ENCODE measurements around the gene RBM17. TPM values are rescaled to one million over a fixed set of nuclear protein-coding genes. Genes with fewer than 3 reads are reported as not detected.
A peak's percentile ranks its signal among the peaks of the same experiment; 100 is the strongest.

The RBM17 gene
- total RNA-seq, 1 experiment from 2014 or later, result 160 TPM

- TF ChIP-seq ZNF425 (CRISPR knock-in tag; conservative IDR thresholded peaks at IDR 0.05) (no peak), NR3C1 (CRISPR knock-in tag; conservative IDR thresholded peaks at IDR 0.05; ENCODE audit: low read depth) (no peak), KAT7 (CRISPR knock-in tag; IDR thresholded peaks at IDR 0.05; ENCODE audit: borderline replicate concordance) (no peak; the same call in 1 of the 2 replicates), ZNF671 (CRISPR knock-in tag; IDR thresholded peaks at IDR 0.05) (no peak), ZNF423 (CRISPR knock-in tag; IDR thresholded peaks at IDR 0.05) (0 out of 2 replicates have a peak, but pooled peaks have one; percentile 36), ZSCAN18 (CRISPR knock-in tag; IDR thresholded peaks at IDR 0.05) (no peak), SMAD3 (CRISPR knock-in tag; IDR thresholded peaks at IDR 0.05; ENCODE audit: borderline replicate concordance) (no peak), NR2C2 (CRISPR knock-in tag; IDR thresholded peaks at IDR 0.05) (no peak), PRDM15 (CRISPR knock-in tag; IDR thresholded peaks at IDR 0.05) (no peak), ZNF512 (CRISPR knock-in tag; IDR thresholded peaks at IDR 0.05; ENCODE audit: borderline replicate concordance) (no peak), SP1 (CRISPR knock-in tag; conservative IDR thresholded peaks at IDR 0.05) (peak; percentile 85), ETV6 (CRISPR knock-in tag; IDR thresholded peaks at IDR 0.05) (peak; percentile 76; the same call in 1 of the 2 replicates)
Observed at GRCh38 chr10:6088721-6089333, at the start of gene RBM17 (continued).

GRCh38 chr10:6039711-6040110 lies 49.1 kb upstream of the RBM17 start:
- Mint-ChIP-seq H3K36me3 (no peaks in the 10 kb centered on the region), H3K4me1 (no peaks in the 10 kb centered on the region), H3K4me3 (no peak overlapping the region), H3K27me3 (ENCODE audit: low read depth) (no peaks in the 10 kb centered on the region), H3K27ac (no peak overlapping the region), H3K9me3 (no peaks in the 10 kb centered on the region)
- no peak for ATAC-seq
- ChIA-PET CTCF (interaction anchor here (0.5 kb wide), 1 partner anchor 361 kb away, joined by 3 read pairs; no protein-coding TSS in a partner anchor), POLR2A (no interaction called here)
- TF ChIP-seq E2F4 (CRISPR knock-in tag; IDR thresholded peaks at IDR 0.05; ENCODE audit: borderline replicate concordance, low read depth), result no peak
- DNase-seq (ENCODE audit: low spot score), result no peak
